ENCODE measurements around the gene RAB11FIP3. TPM values are rescaled to one million over a fixed set of nuclear protein-coding genes. Genes with fewer than 3 reads are reported as not detected.

Gene RAB11FIP3
- total and polyA plus RNA-seq, 4 donors = 24.2 to 107 (median 66.4) TPM

DNA sequence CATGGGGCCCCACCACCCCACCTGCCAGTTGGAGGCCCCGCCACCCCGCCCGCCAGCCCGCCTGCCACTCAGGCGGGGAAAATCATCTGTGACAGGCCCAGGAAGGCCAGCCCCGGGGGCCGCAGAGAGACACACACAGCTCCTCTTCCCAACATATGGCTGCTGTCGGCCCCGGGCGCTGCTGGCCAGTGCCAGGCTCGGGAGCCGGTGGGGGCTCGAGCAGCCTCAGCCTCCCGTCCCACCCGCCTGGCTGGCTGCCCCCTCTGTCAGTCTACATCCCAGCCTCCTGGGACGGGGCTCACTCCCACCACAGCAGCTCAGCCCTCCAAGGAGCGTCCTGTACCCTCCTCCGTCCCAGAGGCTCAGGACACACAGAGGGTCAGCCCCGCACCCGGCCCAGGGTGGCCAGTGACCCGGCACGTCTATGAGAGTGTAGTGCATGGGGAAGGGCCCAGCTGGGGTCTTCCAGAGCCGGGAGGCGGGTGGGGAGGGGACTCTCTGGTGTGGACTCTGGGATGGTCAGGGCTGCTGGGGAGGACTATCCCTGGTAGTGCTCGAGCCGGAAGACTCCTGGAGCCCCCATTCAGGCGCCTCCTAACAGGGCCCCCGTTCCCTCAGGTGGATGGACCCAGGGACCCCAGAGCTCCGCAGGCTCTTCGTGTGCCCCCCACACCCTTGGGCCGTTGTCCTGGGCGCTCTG, 131.2 kb downstream of the RAB11FIP3 start:
- Histone ChIP-seq H3K27ac (ENCODE audit: low read depth, low read length) (no peak overlapping the region), H3K4me1 (ENCODE audit: control insufficient read depth, insufficient read depth, low read length) (peaks cover 36% of the 10 kb centered on the region), H3K36me3 (ENCODE audit: control insufficient read depth, insufficient read depth, low read length) (peaks cover 40% of the 10 kb centered on the region), H3K27me3 (ENCODE audit: control insufficient read depth, insufficient read depth, low read length) (peaks cover 26% of the 10 kb centered on the region), H3K4me3 (ENCODE audit: low read depth, low read length) (no peak overlapping the region), H3K9me3 (ENCODE audit: control insufficient read depth, insufficient read depth, low read length) (no peaks in the 10 kb centered on the region)
- 74% methylated on average over 29 of the region's 32 CpGs for WGBS (ENCODE audit: insufficient coverage)
- no peak for DNase-seq (ENCODE audit: low read depth in 4 of 6, low spot score in 6 of 6)

DNA sequence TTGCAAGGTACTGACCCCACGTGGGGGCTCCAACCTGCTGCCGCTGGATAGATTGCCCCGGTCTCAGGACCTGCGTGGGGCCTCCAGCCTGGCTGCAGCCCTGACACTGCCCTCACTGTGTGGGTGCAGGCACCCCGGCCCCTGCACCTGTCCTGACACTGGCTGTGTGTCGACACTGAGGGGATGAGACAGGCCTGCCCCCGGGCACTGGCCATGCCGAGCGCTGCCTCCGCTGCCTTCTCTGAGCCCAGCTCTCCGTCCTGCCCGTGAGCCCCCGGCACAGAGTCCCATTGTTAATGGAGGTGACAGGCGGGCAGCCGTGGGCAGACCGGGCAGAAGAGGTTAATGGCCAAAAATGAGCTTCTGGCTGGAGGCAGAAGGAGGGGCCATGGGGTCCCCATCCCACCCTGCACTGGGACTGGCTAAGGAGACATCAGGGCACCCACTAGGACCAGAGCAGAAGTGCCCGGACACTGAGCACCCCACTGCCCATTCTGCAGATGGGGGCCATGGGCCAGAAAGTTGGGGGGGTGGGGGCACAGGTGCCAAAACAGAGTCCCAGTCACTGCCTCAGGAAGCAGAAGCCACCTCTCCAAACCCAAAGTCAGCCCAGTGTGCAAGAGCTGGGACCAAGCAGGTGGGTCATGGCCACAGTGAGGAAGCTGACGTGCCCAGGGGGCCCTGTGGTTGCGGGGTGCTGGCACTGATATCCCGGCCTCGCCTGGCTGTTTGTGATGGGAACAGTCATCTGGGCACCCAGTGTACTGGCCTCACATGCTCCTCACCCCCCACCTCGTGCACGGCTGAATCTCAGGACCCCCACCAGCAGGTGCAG, 132.2 kb downstream of the RAB11FIP3 start:
- DNase-seq (ENCODE audit: low read depth in 4 of 6, low spot score in 6 of 6) = no peak
- 78% methylated on average over 22 of the region's 23 CpGs for WGBS (ENCODE audit: insufficient coverage)
- peaks cover 30% of the 10 kb centered on the region for H3K36me3 ChIP-seq (ENCODE audit: control insufficient read depth, insufficient read depth, low read length)
- H3K4me1 ChIP-seq (ENCODE audit: control insufficient read depth, insufficient read depth, low read length) = peaks cover 36% of the 10 kb centered on the region
- H3K9me3 ChIP-seq (ENCODE audit: control insufficient read depth, insufficient read depth, low read length) = no peaks in the 10 kb centered on the region
- peaks cover 33% of the 10 kb centered on the region for H3K27me3 ChIP-seq (ENCODE audit: control insufficient read depth, insufficient read depth, low read length)
- no peak overlapping the region for H3K27ac ChIP-seq (ENCODE audit: low read depth, low read length)
- no peak overlapping the region for H3K4me3 ChIP-seq (ENCODE audit: low read depth, low read length)

DNA sequence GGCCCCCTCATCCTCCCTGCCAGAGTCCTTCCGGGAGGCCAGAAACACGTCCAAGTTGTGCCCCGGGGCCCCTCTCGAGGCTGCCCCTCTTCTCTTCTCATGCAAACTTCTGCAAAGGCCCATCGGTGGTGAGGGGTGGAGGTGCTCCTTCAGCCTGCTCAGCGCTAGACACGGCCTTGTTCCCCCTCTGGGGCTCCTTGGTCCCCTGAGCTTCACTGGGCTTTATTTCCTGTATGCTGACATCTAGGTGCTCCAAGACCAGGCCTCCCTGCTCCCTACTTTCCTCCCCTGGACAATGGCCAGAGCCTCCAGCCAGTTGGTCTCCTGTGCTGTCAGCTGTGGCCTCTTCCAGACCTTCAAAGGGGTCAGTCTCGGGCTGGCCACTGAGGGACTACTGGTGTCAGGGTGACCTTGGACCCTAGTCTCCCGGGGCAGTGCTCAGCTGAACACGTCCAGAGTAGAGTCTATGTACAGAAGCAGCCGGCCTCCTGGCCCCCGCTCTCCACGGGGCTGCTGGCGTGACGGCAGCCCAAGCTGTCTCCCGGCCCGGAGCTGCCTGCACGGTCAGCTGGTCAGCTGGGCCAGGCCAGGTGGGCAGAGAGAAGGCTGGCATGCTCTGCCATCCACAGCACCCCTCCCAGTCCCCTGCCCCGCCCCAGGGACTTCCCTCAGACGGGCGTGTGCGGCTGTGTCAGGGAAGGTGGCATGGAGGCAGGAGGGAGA, 133.0 kb downstream of the RAB11FIP3 start:
- Histone ChIP-seq H3K4me3 (ENCODE audit: low read depth, low read length) (no peak overlapping the region), H3K27me3 (ENCODE audit: control insufficient read depth, insufficient read depth, low read length) (peaks cover 33% of the 10 kb centered on the region), H3K36me3 (ENCODE audit: control insufficient read depth, insufficient read depth, low read length) (peaks cover 24% of the 10 kb centered on the region), H3K27ac (ENCODE audit: low read depth, low read length) (no peak overlapping the region), H3K4me1 (ENCODE audit: control insufficient read depth, insufficient read depth, low read length) (peaks cover 36% of the 10 kb centered on the region), H3K9me3 (ENCODE audit: control insufficient read depth, insufficient read depth, low read length) (no peaks in the 10 kb centered on the region)
- DNase-seq (ENCODE audit: low read depth in 4 of 6, low spot score in 6 of 6) = no peak
- 66% methylated on average over 18 of the region's 22 CpGs for WGBS (ENCODE audit: insufficient coverage)

DNA sequence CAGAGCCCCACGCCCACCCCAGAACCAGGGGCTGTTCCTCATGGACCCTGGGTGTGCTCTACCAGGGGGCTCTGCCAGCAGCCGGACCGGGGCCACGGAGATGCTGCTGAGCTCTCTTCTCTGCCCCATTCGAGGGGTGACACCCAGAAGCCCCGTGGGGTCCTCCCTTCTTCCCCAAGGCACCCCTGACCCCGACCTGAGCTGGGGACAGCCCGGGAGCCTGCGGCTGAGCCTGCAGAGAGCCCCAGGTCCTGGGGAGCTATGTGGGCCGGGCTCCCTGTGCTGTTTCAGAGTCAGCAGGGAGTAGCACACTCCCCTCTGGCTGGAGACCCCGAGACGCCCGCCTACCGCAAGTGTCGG, 133.6 kb downstream of the RAB11FIP3 start:
- DNase-seq (ENCODE audit: low read depth in 4 of 6, low spot score in 6 of 6) = no peak
- H3K27ac ChIP-seq (ENCODE audit: low read depth, low read length) = no peak overlapping the region
- peaks cover 33% of the 10 kb centered on the region for H3K4me1 ChIP-seq (ENCODE audit: control insufficient read depth, insufficient read depth, low read length)
- 61% methylated on average over 15 of the region's 15 CpGs for WGBS (ENCODE audit: insufficient coverage)
- no peaks in the 10 kb centered on the region for H3K9me3 ChIP-seq (ENCODE audit: control insufficient read depth, insufficient read depth, low read length)
- no peak overlapping the region for H3K4me3 ChIP-seq (ENCODE audit: low read depth, low read length)
- peaks cover 18% of the 10 kb centered on the region for H3K36me3 ChIP-seq (ENCODE audit: control insufficient read depth, insufficient read depth, low read length)
- peaks cover 33% of the 10 kb centered on the region for H3K27me3 ChIP-seq (ENCODE audit: control insufficient read depth, insufficient read depth, low read length)

DNA sequence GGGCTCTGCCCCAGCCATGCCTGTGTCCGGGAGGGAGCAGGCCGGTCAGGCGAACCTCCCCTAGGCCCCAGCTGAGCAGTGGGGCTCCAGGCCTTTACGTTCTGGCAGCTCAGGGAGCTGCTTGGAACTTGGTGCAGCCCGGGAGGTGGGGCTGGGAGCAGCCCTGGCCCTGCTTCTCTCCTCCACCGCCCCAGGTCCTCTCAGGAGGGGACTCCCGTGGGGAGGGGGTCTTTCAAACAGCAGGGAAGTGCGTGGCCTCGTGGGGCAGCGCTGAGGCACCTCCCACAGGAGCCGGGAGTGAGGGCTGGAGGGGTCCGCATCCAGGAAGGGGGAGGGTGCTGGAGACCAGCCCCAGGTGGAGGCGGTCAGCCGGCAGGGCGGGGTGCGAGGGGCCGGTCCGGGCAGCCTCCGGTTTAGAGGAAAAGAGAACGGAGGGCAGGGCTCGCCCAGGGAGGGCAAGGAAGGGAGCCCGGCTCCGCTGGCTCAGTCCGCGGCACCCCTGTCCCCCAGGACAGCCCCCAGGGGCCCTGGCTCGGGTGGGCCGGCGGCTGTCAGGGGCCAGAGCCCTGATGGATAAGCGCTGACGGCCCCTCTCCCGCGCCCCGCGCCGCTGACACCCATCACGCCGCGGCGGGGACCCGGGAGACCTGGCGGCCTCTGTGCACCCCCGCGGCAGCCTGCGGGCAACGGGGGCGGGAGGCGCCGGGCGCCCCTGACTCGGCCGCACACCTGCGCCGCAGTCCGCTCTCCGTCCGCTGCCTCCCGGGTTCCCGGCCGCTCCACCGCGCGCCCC, 134.2 kb downstream of the RAB11FIP3 start:
- Histone ChIP-seq H3K36me3 (ENCODE audit: control insufficient read depth, insufficient read depth, low read length) (peaks cover 12% of the 10 kb centered on the region), H3K4me3 (ENCODE audit: low read depth, low read length) (no peak overlapping the region), H3K27ac (ENCODE audit: low read depth, low read length) (no peak overlapping the region), H3K9me3 (ENCODE audit: control insufficient read depth, insufficient read depth, low read length) (no peaks in the 10 kb centered on the region), H3K4me1 (ENCODE audit: control insufficient read depth, insufficient read depth, low read length) (peaks cover 27% of the 10 kb centered on the region), H3K27me3 (ENCODE audit: control insufficient read depth, insufficient read depth, low read length) (peaks cover 33% of the 10 kb centered on the region)
- WGBS (ENCODE audit: insufficient coverage) = 3% methylated on average over 59 of the region's 62 CpGs
- no peak for DNase-seq (ENCODE audit: low read depth in 4 of 6, low spot score in 6 of 6)

DNA sequence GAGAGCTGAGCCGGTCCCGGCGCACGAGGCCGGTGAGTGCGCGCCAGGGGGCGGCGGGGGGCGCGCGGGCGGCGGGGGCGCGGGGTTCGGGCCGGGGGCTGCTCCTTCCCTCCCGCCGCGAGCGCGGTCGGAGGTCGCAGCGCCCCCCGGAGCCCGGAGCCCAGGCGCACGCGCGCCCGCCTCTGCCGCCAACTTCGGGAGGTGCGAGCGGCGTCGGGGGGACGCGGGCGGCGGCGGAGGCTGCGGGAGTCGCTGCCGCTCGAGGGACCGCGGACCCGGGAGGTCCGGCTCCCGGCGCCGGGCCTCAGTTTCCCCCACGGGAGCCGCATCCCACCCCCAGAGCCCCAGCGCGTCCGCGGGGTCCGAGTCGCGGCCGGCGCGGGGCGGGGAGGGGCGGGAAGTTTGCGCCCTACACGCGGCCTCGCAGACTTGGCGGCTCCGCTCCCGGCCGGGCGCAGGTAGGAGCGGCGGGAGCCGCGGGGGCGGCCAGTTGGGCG, 134.8 kb downstream of the RAB11FIP3 start, which contains the start of gene PRR35:
TSS of gene PRR35 (plus strand) at position 191 of the 497 bp plus-strand sequence. CDS start 2,901 bp downstream, outside the sequence.
- Histone ChIP-seq H3K9me3 (ENCODE audit: control insufficient read depth, insufficient read depth, low read length) (no peaks in the 10 kb centered on the region), H3K4me1 (ENCODE audit: control insufficient read depth, insufficient read depth, low read length) (peaks cover 27% of the 10 kb centered on the region), H3K36me3 (ENCODE audit: control insufficient read depth, insufficient read depth, low read length) (peaks cover 6% of the 10 kb centered on the region), H3K4me3 (ENCODE audit: low read depth, low read length) (no peak within 1 kb of the TSS), H3K27me3 (ENCODE audit: control insufficient read depth, insufficient read depth, low read length) (peaks cover 33% of the 10 kb centered on the region), H3K27ac (ENCODE audit: low read depth, low read length) (no peak within 1 kb of the TSS)
- under 1% methylated on average over 84 of the region's 84 CpGs for WGBS (ENCODE audit: insufficient coverage)
- no peak for DNase-seq (ENCODE audit: low read depth in 4 of 6, low spot score in 6 of 6)

DNA sequence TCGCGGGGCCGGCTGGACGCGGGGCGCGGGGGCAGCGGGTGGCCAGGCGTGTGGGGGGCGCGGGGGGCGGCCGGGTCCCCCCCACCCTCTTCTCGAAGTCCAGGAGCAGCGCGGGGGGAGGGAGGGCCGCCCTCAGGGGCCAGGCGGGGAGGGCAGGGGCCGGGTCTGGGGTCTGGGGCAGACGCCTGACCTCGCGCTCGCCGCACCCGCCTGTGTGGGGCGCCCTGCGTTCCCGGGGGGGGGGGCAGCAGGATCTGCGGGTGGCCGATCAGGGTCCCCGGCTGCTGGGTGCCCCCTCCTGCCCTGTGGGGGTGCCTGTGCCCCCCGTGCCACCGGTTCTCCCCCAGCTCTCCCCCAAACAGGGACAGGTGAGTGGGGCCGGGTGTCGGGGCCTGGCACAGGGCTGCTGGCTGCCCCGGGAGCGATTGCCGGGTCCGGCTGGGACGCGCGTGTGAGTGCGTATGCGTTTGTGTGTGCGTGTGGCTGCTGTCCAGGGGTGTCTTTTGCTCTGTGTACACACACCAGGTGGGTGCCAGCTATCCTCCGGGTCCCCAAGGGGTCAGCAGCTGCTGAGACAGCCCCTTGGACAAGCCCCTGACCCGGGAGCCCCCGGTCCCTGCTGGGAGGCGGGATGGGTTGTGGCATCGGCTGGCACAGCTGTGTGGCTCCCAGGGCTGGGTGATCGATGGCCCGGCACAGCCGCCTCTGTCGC, 135.4 kb downstream of the RAB11FIP3 start:
- Histone ChIP-seq H3K4me3 (ENCODE audit: low read depth, low read length) (no peak overlapping the region), H3K36me3 (ENCODE audit: control insufficient read depth, insufficient read depth, low read length) (peaks cover 2% of the 10 kb centered on the region), H3K9me3 (ENCODE audit: control insufficient read depth, insufficient read depth, low read length) (no peaks in the 10 kb centered on the region), H3K4me1 (ENCODE audit: control insufficient read depth, insufficient read depth, low read length) (peaks cover 27% of the 10 kb centered on the region), H3K27ac (ENCODE audit: low read depth, low read length) (no peak overlapping the region), H3K27me3 (ENCODE audit: control insufficient read depth, insufficient read depth, low read length) (peaks cover 33% of the 10 kb centered on the region)
- no peak for DNase-seq (ENCODE audit: low read depth in 4 of 6, low spot score in 6 of 6)
- 22% methylated on average over 44 of the region's 54 CpGs for WGBS (ENCODE audit: insufficient coverage)

DNA sequence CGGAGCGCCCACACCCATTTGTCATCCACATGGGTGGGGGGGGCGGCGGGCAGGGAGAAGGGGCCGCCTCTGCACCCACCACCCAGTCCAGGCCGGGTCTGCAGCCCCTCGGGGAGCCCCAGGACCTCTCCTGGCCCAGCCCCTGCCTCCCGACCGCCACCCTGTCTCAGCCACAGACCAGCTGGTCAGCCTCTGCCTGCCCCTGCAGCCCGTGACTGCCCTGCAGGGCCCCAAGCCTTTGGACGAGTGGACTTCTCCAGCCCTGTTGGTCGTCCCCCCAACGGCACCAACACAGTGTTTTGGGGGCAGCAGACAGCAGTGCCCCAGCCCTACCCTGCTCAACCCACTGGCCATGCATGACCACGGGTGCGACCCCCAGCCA, 136.0 kb downstream of the RAB11FIP3 start:
- H3K4me3 ChIP-seq (ENCODE audit: low read depth, low read length) = no peak overlapping the region
- peaks cover 33% of the 10 kb centered on the region for H3K27me3 ChIP-seq (ENCODE audit: control insufficient read depth, insufficient read depth, low read length)
- no peak for DNase-seq (ENCODE audit: low read depth in 4 of 6, low spot score in 6 of 6)
- H3K27ac ChIP-seq (ENCODE audit: low read depth, low read length) = no peak overlapping the region
- whole genome bisulfite sequencing (ENCODE audit: insufficient coverage) = 70% methylated on average over 14 of the region's 15 CpGs
- no peaks in the 10 kb centered on the region for H3K9me3 ChIP-seq (ENCODE audit: control insufficient read depth, insufficient read depth, low read length)
- H3K4me1 ChIP-seq (ENCODE audit: control insufficient read depth, insufficient read depth, low read length) = peaks cover 32% of the 10 kb centered on the region
- H3K36me3 ChIP-seq (ENCODE audit: control insufficient read depth, insufficient read depth, low read length) = peaks cover 2% of the 10 kb centered on the region

All from spinal cord (tissue), 10 donors.